Body of pancreas (tissue), 4 donors: ENCODE data around the gene ANXA3.

Source experiments
- POLR2A ChIP-seq, 3 donors: fragments of 450-650 bp; IDR thresholded peaks; one replicate each; pipeline ENCODE4 v1.6.1; 2016; ENCODE audit warnings: antibody characterized with exemption in 3 of 3, mild to moderate bottlenecking in 2 of 3
- TF ChIP-seq, protein P1 (sequence below), 7 experiments: fragments of 450-650 bp in 4 of 7; fragments of 200-600 bp in 3 of 7; sonication (generic) in 3 of 7; IDR thresholded peaks; one replicate each; pipeline ENCODE4 v1.5.1; 2016 to 2019; ENCODE audit warnings: antibody characterized with exemption in 7 of 7

DNA sequence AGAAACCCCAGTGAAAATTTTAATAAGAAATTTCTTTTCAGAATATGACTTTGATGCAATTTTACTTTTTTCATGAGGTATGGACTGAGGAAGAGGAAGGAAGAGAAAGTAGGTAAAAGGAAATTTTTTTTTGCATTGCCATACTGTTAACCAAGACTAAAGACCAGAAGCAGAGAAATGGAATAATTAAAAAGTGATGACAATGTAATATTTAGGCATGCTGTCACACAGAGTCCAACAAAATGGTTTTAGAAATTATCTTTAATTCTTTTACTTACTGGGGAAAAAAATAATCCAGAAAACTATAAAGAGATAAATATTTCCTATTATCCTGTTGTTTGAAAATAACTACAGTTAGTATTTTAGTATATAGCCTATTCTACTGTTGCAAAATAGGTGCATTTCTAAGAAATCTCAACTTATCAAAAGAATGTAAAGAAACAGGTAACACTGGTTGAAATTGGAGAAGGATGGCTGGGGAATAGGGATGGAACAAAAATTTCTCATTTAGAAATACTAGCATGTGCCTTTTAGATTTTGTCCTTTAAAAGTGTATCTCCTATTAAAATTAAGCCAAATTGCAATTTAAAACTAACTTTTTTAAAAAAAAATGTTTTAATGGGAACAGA lies 92.6 kb downstream of the ANXA3 start:
- TF ChIP-seq, protein P1, sequence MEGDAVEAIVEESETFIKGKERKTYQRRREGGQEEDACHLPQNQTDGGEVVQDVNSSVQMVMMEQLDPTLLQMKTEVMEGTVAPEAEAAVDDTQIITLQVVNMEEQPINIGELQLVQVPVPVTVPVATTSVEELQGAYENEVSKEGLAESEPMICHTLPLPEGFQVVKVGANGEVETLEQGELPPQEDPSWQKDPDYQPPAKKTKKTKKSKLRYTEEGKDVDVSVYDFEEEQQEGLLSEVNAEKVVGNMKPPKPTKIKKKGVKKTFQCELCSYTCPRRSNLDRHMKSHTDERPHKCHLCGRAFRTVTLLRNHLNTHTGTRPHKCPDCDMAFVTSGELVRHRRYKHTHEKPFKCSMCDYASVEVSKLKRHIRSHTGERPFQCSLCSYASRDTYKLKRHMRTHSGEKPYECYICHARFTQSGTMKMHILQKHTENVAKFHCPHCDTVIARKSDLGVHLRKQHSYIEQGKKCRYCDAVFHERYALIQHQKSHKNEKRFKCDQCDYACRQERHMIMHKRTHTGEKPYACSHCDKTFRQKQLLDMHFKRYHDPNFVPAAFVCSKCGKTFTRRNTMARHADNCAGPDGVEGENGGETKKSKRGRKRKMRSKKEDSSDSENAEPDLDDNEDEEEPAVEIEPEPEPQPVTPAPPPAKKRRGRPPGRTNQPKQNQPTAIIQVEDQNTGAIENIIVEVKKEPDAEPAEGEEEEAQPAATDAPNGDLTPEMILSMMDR (IDR thresholded peaks at IDR 0.05), result no peak
- no peak for TF ChIP-seq POLR2A (IDR thresholded peaks at IDR 0.05)
